Activated naive CD4-positive, alpha-beta T cell treated with anti-CD3 and anti-CD28 coated beads, Interleukin-2, amount 10 ng/mL, durations not matched to agents 7 days and 5 days (primary cell): ENCODE data around the gene PAFAH1B2.
A peak's percentile ranks its signal among the peaks of the same experiment; 100 is the strongest.

Experiments used
- CTCF ChIA-PET: fragments of 350-600 bp; sonication (Branson Sonifier 250); formaldehyde crosslinking; loops from one replicate; lab custom pipeline; 2021; ENCODE audit warnings: antibody characterized with exemption; lab: Charles Lee
- DNase-seq: peaks from one replicate; pipeline ENCODE4 v3.0.0-alpha.2; 2020
- H3K27ac Mint-ChIP-seq: one replicate; pipeline ENCODE4 v1.8.0; 2021; ENCODE audit warnings: mild to moderate bottlenecking, moderate library complexity, mixed read lengths
- H3K27me3 Mint-ChIP-seq: one replicate; pipeline ENCODE4 v1.8.0; 2021; ENCODE audit warnings: mild to moderate bottlenecking, mixed read lengths
- H3K36me3 Mint-ChIP-seq: one replicate; pipeline ENCODE4 v1.8.0; 2021; ENCODE audit warnings: mixed read lengths
- H3K4me1 Mint-ChIP-seq: one replicate; pipeline ENCODE4 v1.8.0; 2021; ENCODE audit warnings: mixed read lengths
- H3K4me3 Mint-ChIP-seq: one replicate; pipeline ENCODE4 v1.8.0; 2021; ENCODE audit warnings: mild to moderate bottlenecking, moderate library complexity, mixed read lengths
- H3K9me3 Mint-ChIP-seq: one replicate; pipeline ENCODE4 v1.8.0; 2021; ENCODE audit warnings: mixed read lengths

The PAFAH1B2 gene

GRCh38 chr11:117143871-117144476 is at the start of gene PAFAH1B2:
TSS of gene PAFAH1B2 (plus strand) at chr11:117144287. CDS start at chr11:117152448, 8,161 bp downstream.
- Mint-ChIP-seq H3K36me3 (peaks cover 29% of the 10 kb centered on the region), H3K27ac (peak within 1 kb of the TSS; percentile 91), H3K4me3 (peak within 1 kb of the TSS; percentile 84), H3K4me1 (peaks cover 45% of the 10 kb centered on the region), H3K9me3 (no peaks in the 10 kb centered on the region), H3K27me3 (peaks cover 25% of the 10 kb centered on the region)
- DNase-seq: peak; percentile 97
- CTCF ChIA-PET: interaction anchor here (0.7 to 1.8 kb wide), 9 partner anchors 11 to 352 kb away, joined by 3 to 8 read pairs (median 3); partner anchors contain the start of genes APOA5 and SIDT2

GRCh38 chr11:117094776-117095175 is 49.3 kb upstream of the PAFAH1B2 start:
- Mint-ChIP-seq H3K27me3 (no peaks in the 10 kb centered on the region), H3K4me1 (peaks cover 70% of the 10 kb centered on the region), H3K27ac (peak overlapping the region; percentile 34), H3K4me3 (no peak overlapping the region), H3K36me3 (peaks cover 22% of the 10 kb centered on the region), H3K9me3 (peaks cover 5% of the 10 kb centered on the region)
- DNase-seq: no peak
- CTCF ChIA-PET: interaction anchor here (0.7 to 3.7 kb wide), 5 partner anchors 11 to 240 kb away, joined by 3 to 20 read pairs (median 3); no protein-coding TSS in a partner anchor

GRCh38 chr11:117095284-117096161 is 48.6 kb upstream of the PAFAH1B2 start:
- Mint-ChIP-seq H3K4me1 (peaks cover 68% of the 10 kb centered on the region), H3K27ac (peak overlapping the region; percentile 85), H3K36me3 (peaks cover 18% of the 10 kb centered on the region), H3K4me3 (peak overlapping the region; percentile 91), H3K27me3 (no peaks in the 10 kb centered on the region), H3K9me3 (peaks cover 5% of the 10 kb centered on the region)
- CTCF ChIA-PET: interaction anchor here (0.7 to 3.7 kb wide), 5 partner anchors 59 to 241 kb away, joined by 3 to 20 read pairs (median 3); no protein-coding TSS in a partner anchor
- DNase-seq: no peak

GRCh38 chr11:117096201-117096991 is 47.7 kb upstream of the PAFAH1B2 start:
- Mint-ChIP-seq H3K36me3 (peaks cover 17% of the 10 kb centered on the region), H3K4me3 (peak overlapping the region; percentile 91), H3K9me3 (peaks cover 5% of the 10 kb centered on the region), H3K27me3 (no peaks in the 10 kb centered on the region), H3K4me1 (peaks cover 65% of the 10 kb centered on the region), H3K27ac (peak overlapping the region; percentile 85)
- CTCF ChIA-PET: interaction anchor here (0.6 to 3.7 kb wide), 11 partner anchors 8 to 306 kb away, joined by 3 to 20 read pairs (median 5); no protein-coding TSS in a partner anchor
- peak; percentile 65 for DNase-seq

GRCh38 chr11:117097014-117097388 is 47.1 kb upstream of the PAFAH1B2 start:
- DNase-seq: no peak
- CTCF ChIA-PET: interaction anchor here (0.6 to 3.7 kb wide), 11 partner anchors 8 to 306 kb away, joined by 3 to 20 read pairs (median 5); no protein-coding TSS in a partner anchor
- peak overlapping the region; percentile 91 for H3K4me3 Mint-ChIP-seq
- H3K9me3 Mint-ChIP-seq: peaks cover 3% of the 10 kb centered on the region
- peaks cover 60% of the 10 kb centered on the region for H3K4me1 Mint-ChIP-seq
- H3K27me3 Mint-ChIP-seq: no peaks in the 10 kb centered on the region
- H3K27ac Mint-ChIP-seq: peak overlapping the region; percentile 85
- H3K36me3 Mint-ChIP-seq: peaks cover 13% of the 10 kb centered on the region

- no peaks in the 10 kb centered on the region for H3K27me3 Mint-ChIP-seq
- H3K9me3 Mint-ChIP-seq: no peaks in the 10 kb centered on the region
- peak; percentile 58 for DNase-seq
- H3K4me3 Mint-ChIP-seq: peak overlapping the region; percentile 91
- peaks cover 7% of the 10 kb centered on the region for H3K36me3 Mint-ChIP-seq
- CTCF ChIA-PET: interaction anchor here (0.8 to 3.7 kb wide), 9 partner anchors 7 to 307 kb away, joined by 3 to 20 read pairs (median 5); no protein-coding TSS in a partner anchor
- H3K27ac Mint-ChIP-seq: peak overlapping the region; percentile 85
- peaks cover 54% of the 10 kb centered on the region for H3K4me1 Mint-ChIP-seq
Observed at GRCh38 chr11:117097389-117098268, 46.5 kb upstream of the PAFAH1B2 start.

- Mint-ChIP-seq H3K27ac (peak within 1 kb of the TSS; percentile 85), H3K4me3 (peak within 1 kb of the TSS; percentile 91)
- peak; percentile 93 for DNase-seq
Observed at GRCh38 chr11:117098269-117099232, 45.5 kb upstream of the PAFAH1B2 start, which contains the start of gene SIK3. TSS of gene SIK3 (minus strand) at chr11:117098428. CDS start at chr11:117098415, 13 bp downstream.

GRCh38 chr11:117099696-117100095 is 44.4 kb upstream of the PAFAH1B2 start:
- no peak for DNase-seq
- Mint-ChIP-seq H3K4me1 (peaks cover 38% of the 10 kb centered on the region), H3K27ac (no peak overlapping the region), H3K4me3 (no peak overlapping the region), H3K27me3 (no peaks in the 10 kb centered on the region), H3K9me3 (no peaks in the 10 kb centered on the region), H3K36me3 (peaks cover 2% of the 10 kb centered on the region)
- CTCF ChIA-PET: interaction anchor here (0.8 to 2.2 kb wide), 7 partner anchors 10 to 365 kb away, joined by 3 to 9 read pairs (median 3); no protein-coding TSS in a partner anchor

More at GRCh38 chr11:117098269-117099232, 45.5 kb upstream of the PAFAH1B2 start, which contains the start of gene SIK3:
- peaks cover 46% of the 10 kb centered on the region for H3K4me1 Mint-ChIP-seq
- H3K27me3 Mint-ChIP-seq: no peaks in the 10 kb centered on the region
- peaks cover 4% of the 10 kb centered on the region for H3K36me3 Mint-ChIP-seq
- CTCF ChIA-PET: interaction anchor here (0.8 to 3.7 kb wide), 11 partner anchors 81 to 363 kb away, joined by 3 to 20 read pairs (median 4); no protein-coding TSS in a partner anchor
- no peaks in the 10 kb centered on the region for H3K9me3 Mint-ChIP-seq

- Mint-ChIP-seq H3K36me3 (peaks cover under 1% of the 10 kb centered on the region), H3K27me3 (no peaks in the 10 kb centered on the region), H3K27ac (no peak overlapping the region), H3K9me3 (no peaks in the 10 kb centered on the region), H3K4me3 (no peak overlapping the region), H3K4me1 (peaks cover 29% of the 10 kb centered on the region)
- DNase-seq: no peak
- CTCF ChIA-PET: interaction anchor here (0.6 to 2.2 kb wide), 3 partner anchors 11 to 220 kb away, joined by 3 to 9 read pairs (median 3); no protein-coding TSS in a partner anchor
Observed at GRCh38 chr11:117100556-117100955, 43.5 kb upstream of the PAFAH1B2 start.

- H3K9me3 Mint-ChIP-seq: no peaks in the 10 kb centered on the region
- H3K27ac Mint-ChIP-seq: no peak overlapping the region
- peaks cover 4% of the 10 kb centered on the region for H3K4me1 Mint-ChIP-seq
- no peak overlapping the region for H3K4me3 Mint-ChIP-seq
- CTCF ChIA-PET: interaction anchor here (0.8 to 3.8 kb wide), 7 partner anchors 119 to 376 kb away, joined by 3 to 54 read pairs (median 9); partner anchors contain the start of gene APOA1
- DNase-seq: no peak
- no peaks in the 10 kb centered on the region for H3K36me3 Mint-ChIP-seq
- H3K27me3 Mint-ChIP-seq: peaks cover 5% of the 10 kb centered on the region
Observed at GRCh38 chr11:117107701-117108590, 36.1 kb upstream of the PAFAH1B2 start.
